ENCODE data around the gene KIAA1328.

The KIAA1328 gene

DNA sequence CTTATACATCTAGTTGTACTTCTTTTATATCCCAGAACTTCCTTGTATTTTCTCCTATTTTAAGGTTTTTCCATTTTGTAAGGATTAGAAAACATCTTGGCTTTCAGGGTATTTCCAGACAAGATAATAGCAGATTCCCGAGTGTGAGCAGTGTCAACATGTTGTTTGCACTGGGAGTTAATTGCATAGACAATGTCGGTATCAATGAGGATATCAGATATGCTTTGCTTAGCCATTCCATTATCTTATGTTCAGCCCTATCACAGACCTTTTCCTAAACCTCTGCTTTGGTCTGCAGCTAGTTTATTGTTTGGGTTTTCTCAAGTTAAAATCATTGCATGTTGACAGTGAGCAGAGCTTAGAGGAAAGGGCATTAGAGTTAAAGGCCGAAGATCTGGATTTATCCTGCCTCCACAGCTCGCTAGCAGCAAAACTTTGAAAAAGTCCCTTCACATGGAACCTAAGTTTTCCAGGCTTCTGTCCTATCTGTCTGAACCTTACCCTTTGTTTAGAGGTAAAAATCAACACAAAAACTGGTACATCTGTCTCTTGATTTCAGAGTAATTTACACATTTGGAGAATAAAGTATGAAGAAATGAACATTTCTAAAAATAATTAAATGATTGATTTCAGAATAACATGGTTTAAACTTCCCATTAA, 355.4 kb downstream of the KIAA1328 start:
- in situ Hi-C loops (cut with HindIII; ENCODE audit: low sequenced_read_pairs) = no loop called here

- in situ Hi-C loops (cut with HindIII; ENCODE audit: low sequenced_read_pairs) = no loop called here
Observed at GRCh38 chr18:37188016-37188791, 359.3 kb downstream of the KIAA1328 start.

- in situ Hi-C loops (cut with HindIII; ENCODE audit: low sequenced_read_pairs) = no loop called here
Observed at GRCh38 chr18:37199741-37200140, 370.8 kb downstream of the KIAA1328 start.

- in situ Hi-C loops (cut with HindIII; ENCODE audit: low sequenced_read_pairs) = no loop called here
Observed at GRCh38 chr18:37207343-37207742, 378.4 kb downstream of the KIAA1328 start.

DNA sequence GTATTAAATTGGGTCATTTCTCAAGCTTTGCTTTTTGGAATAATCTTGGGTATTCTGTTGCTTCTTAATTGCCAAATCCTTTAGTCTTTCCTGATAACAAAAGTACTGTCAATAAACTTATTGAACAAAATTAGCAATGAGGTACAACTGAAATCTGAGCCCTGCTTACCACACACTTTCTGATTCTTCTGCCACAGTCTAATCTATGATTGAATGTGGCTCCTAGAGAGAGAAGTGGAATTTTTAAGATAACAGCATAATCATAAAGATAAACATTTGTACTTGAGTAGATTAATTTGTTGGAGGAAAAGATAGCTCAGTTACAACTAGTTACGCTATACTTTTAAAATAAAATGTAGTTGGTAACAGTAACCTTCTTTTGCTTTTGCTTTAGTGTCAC, 381.9 kb downstream of the KIAA1328 start:
- in situ Hi-C loops (cut with HindIII; ENCODE audit: low sequenced_read_pairs) = no loop called here

- in situ Hi-C loops (cut with HindIII; ENCODE audit: low sequenced_read_pairs) = no loop called here
Observed at GRCh38 chr18:37218022-37218590, 389.2 kb downstream of the KIAA1328 start.

GRCh38 chr18:37219257-37219656, 390.3 kb downstream of the KIAA1328 start:
- in situ Hi-C loops (cut with HindIII; ENCODE audit: low sequenced_read_pairs) = no loop called here

DNA sequence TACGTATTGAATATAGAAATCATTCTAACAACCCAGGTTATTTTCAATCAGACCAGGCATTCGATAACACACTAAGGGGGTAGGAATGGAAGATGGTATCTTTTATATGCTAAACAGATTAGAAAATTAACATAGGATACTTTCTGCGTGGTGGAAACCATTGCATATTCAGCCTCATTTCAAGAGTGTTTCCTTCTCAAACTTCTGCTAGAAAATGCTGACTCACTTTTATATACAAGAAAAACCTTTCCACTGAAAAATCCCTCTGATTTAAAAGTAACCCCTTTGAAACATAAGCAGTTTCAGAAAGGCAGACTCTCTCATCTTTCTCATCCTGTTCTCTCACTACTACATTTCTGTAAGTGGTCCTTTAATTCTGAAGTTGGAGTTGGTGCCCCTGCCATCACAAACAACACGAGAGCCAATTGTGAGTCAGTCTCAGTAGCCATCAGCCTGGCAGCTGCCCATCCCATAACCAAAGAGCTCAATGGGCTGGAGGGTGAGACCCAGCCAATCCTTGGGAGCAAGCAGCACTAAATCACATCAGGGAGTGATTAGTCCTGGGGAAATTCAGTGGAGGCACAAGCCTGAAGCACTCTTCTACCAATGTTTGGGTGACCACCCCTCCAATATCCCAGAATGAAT, 393.5 kb downstream of the KIAA1328 start:
- in situ Hi-C loops (cut with HindIII; ENCODE audit: low sequenced_read_pairs) = no loop called here

DNA sequence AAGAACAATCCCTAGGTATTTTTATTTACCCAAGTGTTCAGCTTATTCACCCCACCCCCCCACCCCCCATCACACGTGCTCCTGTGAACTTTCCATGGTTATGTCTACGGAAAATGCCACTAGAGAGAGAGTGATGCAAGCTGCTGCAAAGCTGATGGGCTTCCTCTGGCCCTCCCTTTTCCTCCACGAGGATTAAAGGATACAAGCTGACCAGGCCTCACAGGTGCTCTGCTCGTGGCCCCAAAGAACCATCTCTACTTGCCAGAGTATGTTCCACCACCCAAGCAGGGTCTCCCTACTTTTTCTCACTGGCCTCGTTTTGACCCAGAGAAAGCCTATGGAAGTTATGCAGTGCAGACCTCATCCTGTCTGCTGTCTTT, 394.1 kb downstream of the KIAA1328 start:
- in situ Hi-C loops (cut with HindIII; ENCODE audit: low sequenced_read_pairs) = no loop called here

GRCh38 chr18:37225279-37225678, 396.4 kb downstream of the KIAA1328 start:
- in situ Hi-C loops (cut with HindIII; ENCODE audit: low sequenced_read_pairs) = no loop called here

- in situ Hi-C loops (cut with HindIII; ENCODE audit: low sequenced_read_pairs) = no loop called here
Observed at GRCh38 chr18:37230768-37231167, 401.8 kb downstream of the KIAA1328 start.

DNA sequence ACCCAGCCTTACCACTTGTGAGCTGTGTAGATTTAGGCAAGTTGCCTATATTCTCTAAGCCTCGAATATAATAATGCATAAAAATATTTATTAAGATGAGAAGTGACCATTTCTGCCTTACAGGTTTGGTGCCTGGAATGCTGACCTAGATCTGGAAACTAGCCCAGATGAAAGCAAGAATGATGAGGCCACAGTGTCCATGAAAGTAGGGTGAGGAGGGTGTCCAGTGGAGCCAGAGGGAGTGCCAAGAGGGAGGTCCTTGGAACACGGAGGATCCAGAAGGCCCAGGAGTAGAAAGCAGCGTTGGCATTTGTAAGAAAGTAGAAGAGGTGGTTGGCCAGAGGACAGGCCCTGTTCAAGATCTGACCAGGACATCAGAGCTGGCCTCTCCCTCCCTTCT, 402.3 kb downstream of the KIAA1328 start:
- in situ Hi-C loops (cut with HindIII; ENCODE audit: low sequenced_read_pairs) = no loop called here

DNA sequence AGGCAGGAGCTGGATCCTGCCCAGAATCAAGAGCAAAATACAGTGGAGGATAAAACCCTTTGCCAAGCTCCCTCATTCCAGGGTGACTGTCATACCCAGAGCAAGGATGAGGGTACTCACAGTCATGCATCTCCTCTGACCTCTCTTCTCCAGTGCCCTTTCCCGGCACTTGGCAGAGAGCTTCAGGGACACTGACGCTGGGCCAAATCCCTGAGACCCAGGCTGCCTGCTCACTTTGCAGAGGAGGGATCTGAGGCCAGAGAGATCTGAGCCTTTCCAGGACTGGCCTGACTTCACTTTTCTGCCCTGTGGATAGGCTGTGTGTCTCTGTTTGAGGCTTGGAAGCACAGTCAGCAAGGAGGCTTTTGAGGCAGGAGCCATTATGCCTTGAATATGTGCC, 406.7 kb downstream of the KIAA1328 start:
- in situ Hi-C loops (cut with HindIII; ENCODE audit: low sequenced_read_pairs) = no loop called here

DNA sequence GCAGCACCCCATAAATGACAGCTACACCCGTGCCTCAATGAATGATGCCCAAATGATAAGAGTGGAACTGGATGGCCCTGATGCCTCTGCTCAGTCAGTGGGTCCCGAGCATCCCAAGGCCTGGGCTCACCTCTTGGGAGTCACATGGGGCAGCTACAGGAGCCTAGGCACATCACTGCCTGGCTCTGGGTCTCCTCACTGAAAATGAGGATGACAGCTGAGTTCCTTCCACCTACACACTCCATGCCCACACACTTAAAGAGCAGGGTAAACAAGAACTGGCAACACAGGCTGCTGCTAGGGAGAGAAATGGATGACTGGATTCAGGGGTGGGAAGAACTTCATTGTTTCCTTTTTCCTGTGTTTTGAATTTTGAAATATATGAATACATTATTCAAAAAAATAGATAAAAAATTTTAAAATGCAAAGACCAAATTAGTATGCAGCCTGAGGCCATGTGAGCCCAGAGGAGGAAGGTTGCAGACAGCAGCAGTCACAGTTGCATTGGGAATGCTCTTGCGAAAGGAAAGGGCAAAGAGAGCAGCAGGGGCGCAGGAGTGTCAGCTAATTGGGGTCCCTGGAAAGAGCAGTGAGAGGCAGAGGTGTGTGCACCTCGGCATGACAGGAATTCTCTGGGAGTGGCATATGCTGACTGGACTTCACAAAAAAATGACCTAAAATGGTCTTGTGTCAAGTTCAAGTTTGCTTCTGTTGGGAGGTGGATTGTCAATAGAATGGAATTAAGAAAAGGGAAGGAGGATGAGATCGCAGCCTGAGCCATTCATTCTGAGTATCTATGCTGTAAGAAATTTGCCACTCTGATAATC, 409.6 kb downstream of the KIAA1328 start:
- in situ Hi-C loops (cut with HindIII; ENCODE audit: low sequenced_read_pairs) = no loop called here

GRCh38 chr18:37242091-37242490, 413.2 kb downstream of the KIAA1328 start:
- in situ Hi-C loops (cut with HindIII; ENCODE audit: low sequenced_read_pairs) = no loop called here

GRCh38 chr18:37242826-37243560, 414.1 kb downstream of the KIAA1328 start:
- in situ Hi-C loops (cut with HindIII; ENCODE audit: low sequenced_read_pairs) = no loop called here

DNA sequence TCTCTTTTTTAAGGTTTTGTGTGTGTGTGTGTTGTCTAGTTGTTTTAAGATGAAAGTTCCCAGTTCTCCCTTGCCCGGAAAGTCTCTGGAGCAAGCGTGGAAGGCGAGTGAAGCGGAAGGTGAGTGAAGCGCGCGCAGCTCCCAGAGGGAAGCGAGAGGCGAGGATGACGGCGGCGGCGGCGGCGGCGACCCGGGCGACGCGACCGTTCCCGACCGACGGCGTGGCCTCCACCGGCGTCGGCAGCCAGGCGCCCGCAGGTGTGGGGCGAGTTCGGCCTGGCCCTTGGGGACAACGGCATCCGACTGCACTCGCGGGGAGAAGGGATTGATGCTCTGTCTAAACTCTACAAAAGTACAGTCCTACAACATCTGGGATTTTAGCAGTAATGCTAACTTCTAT, 414.8 kb downstream of the KIAA1328 start:
- in situ Hi-C loops (cut with HindIII; ENCODE audit: low sequenced_read_pairs) = no loop called here

- in situ Hi-C loops (cut with HindIII; ENCODE audit: low sequenced_read_pairs) = no loop called here
Observed at GRCh38 chr18:37244618-37245017, 415.7 kb downstream of the KIAA1328 start.

DNA sequence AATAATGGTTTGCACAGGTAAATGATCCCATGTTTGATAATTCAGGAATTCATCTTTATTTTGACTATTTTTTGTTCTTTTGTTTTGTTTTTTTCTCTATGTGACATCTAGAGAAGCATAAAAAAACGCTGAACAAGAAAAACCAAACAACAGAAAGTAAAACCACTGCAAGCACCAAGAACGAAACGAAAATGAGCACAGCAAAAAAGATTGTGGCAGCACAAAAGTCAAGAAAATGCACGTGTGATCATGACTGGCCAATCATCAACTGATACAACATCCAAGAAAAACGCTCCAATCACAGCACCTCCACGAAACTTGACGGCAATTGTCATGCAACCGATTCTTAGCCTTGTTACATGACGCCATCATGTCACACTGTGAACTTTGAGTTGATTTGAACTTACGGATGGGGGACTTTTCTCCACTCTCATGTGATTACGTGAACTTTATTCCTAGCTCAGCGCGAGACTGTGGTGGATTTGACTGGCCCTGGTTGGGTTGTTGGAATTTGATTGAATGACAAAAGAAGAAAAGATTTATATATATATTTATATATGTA, 417.9 kb downstream of the KIAA1328 start:
- in situ Hi-C loops (cut with HindIII; ENCODE audit: low sequenced_read_pairs) = no loop called here
